Muscle layer of colon (tissue), 2 donors: ENCODE data around the gene SPACA6.
"Not testable (repeated sequence)": the region's sequence is repeated elsewhere in the genome, so short reads cannot be mapped to it uniquely, and the experiment has no call there.

Experiments
- H3K27ac ChIP-seq: one replicate; pipeline ENCODE4 v1.7.0; 2013; ENCODE audit warnings: low read depth, mild to moderate bottlenecking, low read length, moderate library complexity
- H3K27me3 ChIP-seq, 2 donors: one replicate each; pipeline ENCODE4 v1.7.0; 2013; ENCODE audit warnings: low read length in 2 of 2, mild to moderate bottlenecking in 2 of 2; ENCODE audit not compliant: insufficient read depth in 2 of 2, control insufficient read depth in 1 of 2
- H3K36me3 ChIP-seq: one replicate; pipeline ENCODE4 v1.7.0; 2013; ENCODE audit warnings: mild to moderate bottlenecking, low read length; ENCODE audit not compliant: insufficient read depth
- H3K4me1 ChIP-seq: one replicate; pipeline ENCODE4 v1.7.0; 2013; ENCODE audit warnings: mild to moderate bottlenecking, low read length; ENCODE audit not compliant: insufficient read depth
- H3K4me3 ChIP-seq, 2 donors: one replicate each; pipeline ENCODE4 v1.7.0; 2013; ENCODE audit warnings: low read length in 2 of 2, low read depth in 1 of 2, mild to moderate bottlenecking in 1 of 2, moderate library complexity in 1 of 2
- H3K9ac ChIP-seq: one replicate; pipeline ENCODE4 v1.7.0; 2013; ENCODE audit warnings: low read length
- H3K9me3 ChIP-seq: one replicate; pipeline ENCODE4 v1.7.0; 2013; ENCODE audit warnings: mild to moderate bottlenecking, low read length
- donor health status: abdominal sarcoma.
- donor health status: Adenocarcinoma of cecum.

The SPACA6 gene

DNA sequence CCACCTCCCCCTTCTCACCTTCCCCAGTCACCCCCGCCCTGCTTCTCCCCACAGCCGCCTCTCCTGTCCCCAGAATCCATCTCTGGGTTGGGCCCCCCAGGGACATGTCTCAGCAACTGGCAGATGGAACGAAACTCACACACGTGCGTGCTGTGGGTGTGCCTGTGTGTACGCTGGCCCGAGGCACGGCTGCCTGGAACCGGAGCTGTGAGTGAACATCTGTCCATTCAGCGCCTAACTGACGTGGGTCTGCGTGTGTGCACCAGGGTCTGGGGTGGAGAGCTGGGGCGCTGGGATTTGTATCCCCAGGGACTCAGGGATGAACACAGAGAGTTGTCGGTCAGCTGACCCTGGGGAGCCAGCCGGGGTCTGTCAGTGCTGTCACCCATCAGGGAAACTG lies 31.4 kb downstream of the SPACA6 start:
- H3K36me3 ChIP-seq: no peaks in the 10 kb centered on the region
- no peaks in the 10 kb centered on the region for H3K4me1 ChIP-seq
- no peak overlapping the region for H3K9ac ChIP-seq
- no peak overlapping the region for H3K4me3 ChIP-seq
- no peaks in the 10 kb centered on the region for H3K9me3 ChIP-seq
- no peak overlapping the region for H3K27ac ChIP-seq
- H3K27me3 ChIP-seq: peaks cover 8 to 65% of the 10 kb centered on the region in 2 donors

DNA sequence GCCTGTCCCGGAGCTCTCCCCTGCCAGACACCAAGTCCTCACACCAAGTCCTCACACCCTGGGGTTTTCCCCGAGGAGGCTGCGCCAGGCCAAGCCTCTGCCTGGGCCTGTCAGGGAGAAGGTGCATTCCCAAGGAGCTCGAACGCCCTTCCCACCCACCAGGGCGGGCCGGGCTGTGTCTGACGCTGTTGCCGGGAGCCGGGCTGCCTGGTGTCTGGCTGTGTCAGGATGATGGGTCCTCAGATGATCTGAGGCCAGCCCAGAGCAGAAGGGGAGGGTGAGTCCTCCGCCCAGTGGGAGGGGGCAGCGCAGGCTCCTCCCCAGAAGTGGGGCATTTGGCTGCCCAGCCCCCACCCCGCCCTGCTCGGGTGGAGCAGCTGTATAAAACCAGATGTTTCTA lies 32.9 kb downstream of the SPACA6 start:
- Histone ChIP-seq H3K4me1 (no peaks in the 10 kb centered on the region), H3K27ac (no peak overlapping the region), H3K9ac (no peak overlapping the region), H3K27me3 (peaks cover 8 to 57% of the 10 kb centered on the region in 2 donors), H3K36me3 (no peaks in the 10 kb centered on the region), H3K9me3 (no peaks in the 10 kb centered on the region), H3K4me3 (no peak overlapping the region)

DNA sequence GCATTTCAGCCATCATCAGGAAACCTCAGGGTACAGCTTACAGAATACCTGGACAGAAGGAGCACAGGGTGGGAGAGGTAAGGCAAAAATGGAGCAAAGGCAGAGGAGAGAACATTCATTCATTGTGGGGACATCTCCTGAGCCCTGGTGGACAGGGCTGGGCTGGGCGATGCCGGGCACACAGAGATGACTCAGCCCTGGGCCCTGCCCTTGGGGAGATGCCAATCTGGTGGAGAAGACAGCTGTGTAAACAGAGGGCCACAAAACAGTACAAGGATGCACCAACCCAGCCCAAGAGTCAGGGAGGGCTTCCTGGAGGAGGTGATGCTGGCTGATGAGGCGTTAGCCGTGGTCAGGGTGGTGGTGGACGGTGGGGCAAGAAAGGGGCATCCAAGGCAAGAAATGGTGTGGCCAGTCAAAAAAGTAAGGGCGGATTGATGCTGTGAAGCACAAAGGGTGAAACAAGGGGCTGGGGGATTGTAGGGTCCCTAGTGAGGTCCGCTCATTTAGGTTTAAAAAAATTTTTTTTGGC lies 34.3 kb downstream of the SPACA6 start:
- no peak overlapping the region for H3K4me3 ChIP-seq
- H3K4me1 ChIP-seq: no peaks in the 10 kb centered on the region
- no peaks in the 10 kb centered on the region for H3K9me3 ChIP-seq
- no peak overlapping the region for H3K27ac ChIP-seq
- H3K9ac ChIP-seq: no peak overlapping the region
- H3K36me3 ChIP-seq: no peaks in the 10 kb centered on the region
- H3K27me3 ChIP-seq: peaks cover 8 to 48% of the 10 kb centered on the region in 2 donors

DNA sequence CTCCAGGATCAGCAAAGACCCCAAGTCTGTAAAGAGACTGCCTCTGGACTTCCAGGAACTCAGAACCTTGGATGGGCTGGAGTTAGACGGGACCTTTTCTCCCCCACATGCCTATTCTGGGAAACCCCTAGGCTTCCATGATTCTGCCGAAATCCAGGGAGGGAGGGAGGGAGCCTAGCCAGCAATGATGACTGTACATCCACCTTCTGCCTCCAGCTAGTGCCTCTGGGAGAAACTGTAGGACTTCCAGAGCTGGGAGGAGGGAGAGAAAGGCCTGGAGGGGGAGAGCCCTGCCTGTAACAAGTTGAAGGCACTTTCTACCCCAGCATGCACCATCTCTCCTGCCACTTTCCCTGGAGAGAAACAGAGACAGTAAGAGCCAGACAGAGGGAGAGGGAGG lies 36.7 kb downstream of the SPACA6 start:
- Histone ChIP-seq H3K9ac (no peak overlapping the region), H3K4me1 (no peaks in the 10 kb centered on the region), H3K27me3 (peaks cover 8 to 35% of the 10 kb centered on the region in 2 donors), H3K36me3 (no peaks in the 10 kb centered on the region), H3K9me3 (no peaks in the 10 kb centered on the region), H3K4me3 (no peak overlapping the region), H3K27ac (no peak overlapping the region)

DNA sequence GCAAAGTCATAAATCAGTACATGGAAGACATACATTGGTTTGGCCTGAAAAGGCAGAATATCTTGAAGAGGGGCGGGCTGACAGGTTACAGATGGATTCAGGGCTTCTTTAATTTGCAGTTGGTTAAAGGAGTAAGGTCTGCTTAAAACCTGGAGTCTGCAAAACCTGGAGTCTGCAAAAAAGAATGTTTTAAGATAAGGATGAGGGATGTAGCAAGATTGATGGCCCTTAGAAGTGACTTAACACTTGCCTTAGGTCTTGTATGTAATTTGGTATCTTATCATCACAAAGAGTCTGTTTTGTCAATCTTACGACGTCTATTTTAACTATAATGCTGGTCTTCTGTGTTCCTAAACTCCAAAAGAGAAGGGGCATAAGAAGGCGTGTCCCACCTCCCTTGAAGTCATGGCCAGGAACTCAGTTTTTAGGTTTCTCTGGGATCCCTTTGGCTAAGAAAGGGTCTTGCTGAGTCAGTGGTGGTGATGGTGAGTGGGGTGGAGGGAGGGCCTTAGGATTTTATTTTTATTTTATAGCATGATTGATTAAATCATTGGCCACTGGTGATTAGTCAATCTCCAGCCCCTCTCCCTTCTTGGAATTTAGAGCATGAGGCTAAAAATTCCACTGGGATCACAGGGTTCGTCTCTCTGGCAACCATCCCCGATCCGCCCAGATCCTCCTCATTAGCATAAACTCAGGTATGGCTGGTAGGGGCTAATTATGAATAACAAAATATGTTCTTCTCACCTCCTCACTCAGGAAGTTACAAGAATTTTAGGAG lies 40.8 kb downstream of the SPACA6 start:
- H3K4me1 ChIP-seq: no peaks in the 10 kb centered on the region
- H3K36me3 ChIP-seq: no peaks in the 10 kb centered on the region
- H3K4me3 ChIP-seq: no peak overlapping the region
- no peaks in the 10 kb centered on the region for H3K9me3 ChIP-seq
- no peak overlapping the region for H3K9ac ChIP-seq
- H3K27me3 ChIP-seq: peaks cover 0 to 17% of the 10 kb centered on the region in 2 donors
- no peak overlapping the region for H3K27ac ChIP-seq

DNA sequence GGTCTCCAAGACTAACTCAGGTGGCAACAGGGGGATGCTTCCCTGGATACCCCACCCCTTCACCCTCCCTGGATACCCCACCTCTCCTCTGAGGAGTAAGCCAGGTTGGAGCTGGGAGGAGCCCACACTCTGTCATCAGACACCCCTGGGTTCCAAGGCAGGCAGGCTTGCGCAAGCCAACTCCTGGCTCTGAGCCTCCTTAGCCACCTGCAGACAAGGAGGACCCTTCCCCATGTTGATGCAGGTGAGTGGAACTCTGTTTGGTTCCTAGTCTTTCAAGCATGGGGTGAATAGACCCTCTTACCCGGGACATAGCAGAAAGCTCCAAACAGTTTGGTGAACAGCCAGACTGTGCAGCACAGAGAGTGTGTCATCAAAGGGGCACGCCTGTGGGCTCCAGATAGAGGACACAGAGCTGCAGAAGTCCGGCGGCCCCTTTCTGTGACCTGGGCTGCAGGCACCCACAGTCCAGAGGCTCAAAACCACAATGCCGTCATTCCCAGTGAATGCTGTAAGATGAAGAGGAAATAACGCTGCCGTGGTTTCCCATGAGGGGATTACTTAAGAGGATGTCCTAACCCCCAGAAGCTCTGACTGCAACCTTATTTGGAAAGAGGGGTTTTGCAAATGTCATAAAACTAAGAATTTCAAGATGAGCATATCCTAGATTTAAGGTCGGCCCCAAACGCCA lies 42.8 kb downstream of the SPACA6 start:
- peaks cover 0 to 6% of the 10 kb centered on the region in 2 donors for H3K27me3 ChIP-seq
- no peaks in the 10 kb centered on the region for H3K9me3 ChIP-seq
- H3K36me3 ChIP-seq: no peaks in the 10 kb centered on the region
- H3K27ac ChIP-seq: no peak overlapping the region
- H3K4me1 ChIP-seq: no peaks in the 10 kb centered on the region
- no peak overlapping the region for H3K9ac ChIP-seq
- no peak overlapping the region for H3K4me3 ChIP-seq

DNA sequence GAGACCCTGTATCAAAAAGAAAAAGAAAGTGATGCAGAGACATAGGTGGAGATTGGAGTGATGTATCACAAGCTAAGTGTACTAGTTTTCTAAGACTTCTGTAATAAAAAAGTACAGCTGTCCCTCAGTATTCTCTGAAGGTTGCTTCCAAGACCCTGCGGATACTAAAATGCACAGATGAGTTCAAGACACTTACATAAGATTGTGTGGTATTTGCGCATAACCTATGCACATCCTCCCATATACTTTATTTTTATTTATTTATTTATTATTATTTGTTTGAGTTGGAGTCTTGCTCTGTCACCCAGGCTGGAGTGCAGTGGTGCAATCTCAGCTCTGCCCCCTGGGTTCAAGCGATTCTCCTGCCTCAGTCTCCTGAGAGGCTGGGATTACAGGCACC lies 44.3 kb downstream of the SPACA6 start:
- H3K36me3 ChIP-seq: no peaks in the 10 kb centered on the region

DNA sequence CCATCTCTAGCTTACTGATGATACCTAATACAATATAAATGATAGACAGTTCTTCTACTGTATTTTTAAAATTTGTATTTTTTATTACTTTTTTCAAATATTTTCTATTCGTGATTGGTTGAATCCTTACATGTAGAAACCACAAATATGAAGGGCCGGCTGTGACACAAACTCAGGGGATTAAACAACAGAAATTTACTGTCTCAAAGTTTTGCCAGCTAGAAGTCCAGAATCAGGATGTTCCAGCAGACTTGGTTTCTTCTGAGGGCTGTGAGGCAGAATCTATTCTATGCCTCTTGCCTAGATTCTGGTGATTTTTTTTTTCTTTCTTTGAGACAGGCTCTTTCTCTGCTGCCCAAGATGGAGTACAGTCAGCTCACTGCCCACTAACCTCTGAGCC lies 44.8 kb downstream of the SPACA6 start:
- H3K36me3 ChIP-seq: no peaks in the 10 kb centered on the region
- H3K4me3 ChIP-seq: no peak overlapping the region
- no peaks in the 10 kb centered on the region for H3K9me3 ChIP-seq
- no peak overlapping the region for H3K9ac ChIP-seq
- no peak overlapping the region for H3K27ac ChIP-seq
- H3K27me3 ChIP-seq: peaks cover 0 to 6% of the 10 kb centered on the region in 2 donors
- H3K4me1 ChIP-seq: no peaks in the 10 kb centered on the region

More for the DNA sequence above, 44.3 kb downstream of the SPACA6 start:
- H3K4me1 ChIP-seq: no peaks in the 10 kb centered on the region
- H3K9me3 ChIP-seq: no peaks in the 10 kb centered on the region
- H3K27me3 ChIP-seq: peaks cover 0 to 6% of the 10 kb centered on the region in 2 donors
- no peak overlapping the region for H3K27ac ChIP-seq
- H3K4me3 ChIP-seq: no peak overlapping the region
- H3K9ac ChIP-seq: no peak overlapping the region

DNA sequence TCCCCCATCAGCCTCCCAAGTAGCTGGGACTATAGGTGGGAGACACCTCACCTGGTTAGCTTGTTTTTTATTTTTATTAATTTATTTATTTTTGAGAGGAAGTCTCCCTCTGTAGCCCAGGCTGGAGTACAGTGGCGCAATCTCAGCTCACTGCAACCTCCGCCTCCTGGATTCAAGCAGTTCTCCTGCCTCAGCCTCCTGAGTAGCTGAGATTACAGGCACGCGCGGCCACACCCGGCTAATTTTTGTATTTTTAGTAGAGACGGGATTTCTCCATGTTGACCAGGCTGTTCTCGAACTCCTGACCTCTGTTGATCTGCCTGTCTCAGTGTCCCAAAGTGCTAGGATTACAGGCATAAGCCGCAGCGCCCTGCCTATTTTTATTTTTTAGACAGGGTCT lies 45.4 kb downstream of the SPACA6 start:
- H3K4me3 ChIP-seq, H3K27ac ChIP-seq, H3K27me3 ChIP-seq: not testable (repeated sequence)

DNA sequence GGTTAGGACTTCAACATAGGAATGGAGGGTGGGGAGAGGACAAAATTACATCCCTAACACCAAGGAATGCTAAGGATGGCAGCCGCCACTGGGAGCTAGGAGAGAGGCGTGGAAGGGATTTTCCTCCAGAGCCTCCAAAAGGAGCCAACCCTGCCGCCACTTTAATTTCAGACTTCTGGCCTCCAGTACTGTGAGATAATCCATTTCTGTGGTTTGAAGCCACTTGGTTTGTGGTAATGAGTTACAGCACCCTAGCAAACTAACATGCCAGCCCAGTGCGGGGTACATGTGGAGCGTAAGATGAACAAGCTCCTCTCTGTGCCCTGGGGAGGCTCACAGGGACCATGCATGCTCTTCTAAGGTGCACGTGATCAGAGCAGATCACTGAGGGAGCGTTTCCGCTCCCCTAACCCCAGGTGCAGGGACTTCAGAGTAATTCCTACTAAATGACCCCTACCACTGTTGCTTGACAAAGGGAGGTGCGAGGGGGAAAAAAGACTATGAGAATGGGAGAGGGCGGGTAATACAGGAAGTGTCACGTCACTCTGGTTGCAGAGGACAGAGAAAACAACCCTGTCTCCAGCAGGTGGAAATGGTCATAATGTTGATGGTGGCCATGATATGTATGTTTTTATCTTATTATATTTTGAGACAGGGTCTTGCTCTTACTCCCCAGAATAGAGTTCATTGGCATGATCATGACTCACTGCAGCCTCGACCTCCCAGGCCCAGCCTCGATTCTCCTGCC lies 46.5 kb downstream of the SPACA6 start:
- H3K27me3 ChIP-seq: peaks cover 0 to 6% of the 10 kb centered on the region in 2 donors
- no peaks in the 10 kb centered on the region for H3K36me3 ChIP-seq
- no peak overlapping the region for H3K4me3 ChIP-seq
- H3K4me1 ChIP-seq: no peaks in the 10 kb centered on the region
- no peak overlapping the region for H3K9ac ChIP-seq
- H3K9me3 ChIP-seq: no peaks in the 10 kb centered on the region
- no peak overlapping the region for H3K27ac ChIP-seq

More for the DNA sequence above, 45.4 kb downstream of the SPACA6 start:
- not testable (repeated sequence) for H3K36me3 ChIP-seq, H3K9me3 ChIP-seq, H3K4me1 ChIP-seq, H3K9ac ChIP-seq

DNA sequence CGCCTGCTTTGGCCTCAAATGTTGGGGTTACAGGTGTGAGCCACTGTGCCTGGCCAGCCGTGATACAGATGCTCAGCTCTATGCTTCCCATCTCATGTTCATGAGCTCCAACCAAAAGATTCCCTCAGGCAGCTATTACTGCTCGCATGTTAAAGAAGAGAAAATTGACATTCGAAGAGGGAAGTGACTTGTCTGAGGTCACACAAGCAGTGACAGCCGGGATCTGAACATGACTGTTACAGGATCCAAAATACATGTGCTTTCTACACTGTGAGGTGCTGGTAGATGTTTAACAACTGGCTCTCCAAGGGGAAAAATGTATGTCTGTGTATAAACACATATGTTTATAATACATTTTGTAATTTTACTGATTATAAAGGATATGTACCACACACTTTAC lies 47.2 kb downstream of the SPACA6 start:
- no peak overlapping the region for H3K27ac ChIP-seq
- H3K4me3 ChIP-seq: no peak overlapping the region
- H3K4me1 ChIP-seq: no peaks in the 10 kb centered on the region
- H3K36me3 ChIP-seq: no peaks in the 10 kb centered on the region
- H3K27me3 ChIP-seq: peaks cover 0 to 6% of the 10 kb centered on the region in 2 donors
- no peak overlapping the region for H3K9ac ChIP-seq
- H3K9me3 ChIP-seq: no peaks in the 10 kb centered on the region
